HG02870 (cell line): Measurements from ENCODE around the gene BTBD9.

ENCODE experiments used
- ATAC-seq: cut with Tn5 transposase; IDR thresholded peaks from one replicate; pipeline ENCODE4 v1.9.1; 2021; ENCODE audit warnings: mild to moderate bottlenecking, moderate library complexity; ENCODE audit not compliant: unreplicated experiment

Gene BTBD9

GRCh38 chr6:38566295-38567030 is 73.3 kb downstream of the BTBD9 start:
- ATAC-seq: no peak

DNA sequence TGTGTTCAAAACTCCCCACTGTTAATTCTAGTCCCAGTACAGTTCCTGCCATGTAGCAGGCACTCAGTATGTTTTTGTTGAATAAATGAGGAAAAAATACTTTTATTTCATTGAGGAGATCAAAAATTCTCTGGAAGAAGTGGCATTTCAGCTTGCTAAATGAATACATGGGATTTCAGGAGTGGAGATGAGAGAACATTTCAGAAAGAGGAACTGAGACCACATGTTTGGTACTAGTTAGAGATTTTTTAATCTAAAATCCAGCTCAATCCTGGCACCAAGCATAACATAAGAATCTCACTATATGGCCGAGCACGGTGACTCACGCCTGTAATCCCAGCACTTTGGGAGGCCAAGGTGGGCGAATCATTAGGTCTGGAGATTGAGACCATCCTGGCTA is 75.4 kb downstream of the BTBD9 start:
- ATAC-seq: no peak

GRCh38 chr6:38555606-38556005 is 84.1 kb downstream of the BTBD9 start:
- no peak for ATAC-seq

DNA sequence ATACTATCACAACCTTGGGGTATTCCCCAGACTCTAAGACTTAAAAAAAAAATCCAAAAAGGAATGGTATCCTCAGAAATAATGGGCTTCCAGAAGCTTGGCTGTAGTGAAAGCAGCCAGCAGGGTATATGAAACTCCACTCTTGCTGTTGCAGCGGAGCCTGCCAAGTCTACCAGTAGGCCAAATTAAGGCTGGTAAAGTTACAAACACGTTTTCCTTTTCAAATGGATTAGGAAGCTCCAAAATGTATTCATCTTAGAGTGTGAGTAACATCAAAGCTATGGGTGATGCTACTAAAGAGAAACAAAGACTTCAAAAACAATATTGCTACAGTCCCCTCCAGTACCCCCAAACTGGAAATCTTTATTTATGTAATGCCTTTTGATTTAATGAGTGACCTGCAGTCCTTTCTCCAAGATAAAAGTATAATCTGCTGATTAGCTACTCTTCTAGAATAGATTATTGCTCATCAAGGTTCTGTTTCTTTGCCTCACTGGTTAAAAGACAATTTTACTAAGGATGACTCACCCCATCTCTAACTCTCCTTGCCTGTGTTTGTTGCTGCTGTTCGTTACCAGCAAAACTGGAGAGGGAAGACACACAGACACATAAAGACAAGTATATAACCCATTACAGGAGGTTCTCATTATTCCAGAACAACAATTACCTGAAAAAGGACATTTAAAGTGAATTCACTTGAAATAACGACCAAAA is 84.9 kb downstream of the BTBD9 start:
- no peak for ATAC-seq

GRCh38 chr6:38554014-38554413 is 85.7 kb downstream of the BTBD9 start:
- ATAC-seq: no peak

- ATAC-seq: peak; percentile 73
Observed at GRCh38 chr6:38552121-38552520, 87.6 kb downstream of the BTBD9 start.

DNA sequence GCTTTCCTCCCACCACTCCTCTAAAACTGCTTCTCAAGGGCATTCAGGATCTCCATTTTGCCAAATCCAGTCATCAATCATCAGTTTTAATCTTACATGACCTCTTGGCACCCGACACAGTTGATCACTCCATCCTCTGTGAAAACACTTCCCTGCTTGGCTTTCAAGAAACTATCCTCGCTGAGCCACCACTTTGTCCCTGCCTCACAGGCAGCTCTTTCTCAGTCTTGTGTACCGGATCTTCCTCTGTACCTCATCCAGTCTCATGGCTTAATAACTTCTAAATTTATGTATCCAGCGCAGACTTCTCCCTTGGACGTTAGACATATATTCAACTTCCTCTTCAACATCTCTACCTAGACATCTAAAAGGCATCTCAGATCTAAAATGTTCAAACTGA is 89.9 kb downstream of the BTBD9 start:
- no peak for ATAC-seq

DNA sequence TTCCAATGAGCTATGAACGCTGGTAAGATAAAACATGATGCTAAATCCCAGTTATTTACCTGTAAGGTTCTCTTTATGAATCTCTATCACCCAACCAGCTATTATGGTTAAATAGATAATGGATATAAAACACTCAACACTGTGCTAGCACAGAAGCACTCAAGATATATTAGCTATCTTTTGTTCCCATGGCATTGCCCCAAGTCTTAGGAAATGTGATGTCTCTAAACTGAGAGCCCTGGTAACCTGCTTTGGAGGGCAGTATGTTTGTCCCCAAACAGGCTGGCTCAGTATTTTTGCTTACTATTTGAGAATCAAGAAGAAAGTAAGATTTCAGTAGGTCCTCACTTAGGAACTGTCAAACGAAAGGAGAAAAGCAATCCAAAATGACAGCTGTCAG is 90.5 kb downstream of the BTBD9 start:
- ATAC-seq: no peak

DNA sequence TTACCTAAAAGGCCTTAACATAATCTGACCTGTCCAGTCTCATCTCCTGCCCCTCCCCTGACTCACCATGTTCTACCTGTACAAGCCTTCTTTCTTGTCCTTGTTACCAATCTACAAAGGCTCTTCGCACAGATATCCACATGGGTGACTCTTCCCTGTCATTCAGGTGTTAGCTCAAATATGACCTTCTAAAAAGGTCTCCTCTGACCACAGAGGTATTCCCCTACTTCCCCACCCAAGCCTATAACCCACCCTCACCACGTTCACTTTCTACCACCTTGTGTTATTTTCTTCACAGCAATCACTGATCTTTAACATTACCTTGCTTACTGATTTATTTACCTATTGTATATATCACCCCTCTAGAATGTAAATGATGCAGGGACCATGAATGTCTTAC is 96.7 kb downstream of the BTBD9 start:
- no peak for ATAC-seq

GRCh38 chr6:38542031-38542430 is 97.7 kb downstream of the BTBD9 start:
- no peak for ATAC-seq

- ATAC-seq: no peak
Observed at GRCh38 chr6:38533064-38533463, 106.7 kb downstream of the BTBD9 start.

DNA sequence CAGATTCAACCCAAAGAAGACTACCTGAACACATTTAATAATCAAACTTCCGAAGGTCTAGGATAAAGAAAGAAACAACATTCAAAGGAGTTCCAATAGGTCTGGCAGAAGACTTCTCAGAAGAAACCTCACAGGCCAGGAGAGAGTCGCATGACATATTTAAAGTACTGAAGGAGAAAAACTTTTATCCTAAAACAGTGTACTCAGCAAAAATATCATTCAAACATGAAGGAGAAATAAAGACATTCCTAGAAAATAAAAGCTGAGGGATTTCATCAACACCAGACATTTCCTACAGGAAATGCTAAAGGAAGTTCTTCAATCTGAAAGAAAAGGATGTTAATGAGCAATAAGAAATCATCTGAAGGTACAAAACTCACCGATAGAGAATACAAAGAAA is 108.6 kb downstream of the BTBD9 start:
- ATAC-seq: no peak

GRCh38 chr6:38528196-38528965 is 111.3 kb downstream of the BTBD9 start:
- ATAC-seq: no peak

DNA sequence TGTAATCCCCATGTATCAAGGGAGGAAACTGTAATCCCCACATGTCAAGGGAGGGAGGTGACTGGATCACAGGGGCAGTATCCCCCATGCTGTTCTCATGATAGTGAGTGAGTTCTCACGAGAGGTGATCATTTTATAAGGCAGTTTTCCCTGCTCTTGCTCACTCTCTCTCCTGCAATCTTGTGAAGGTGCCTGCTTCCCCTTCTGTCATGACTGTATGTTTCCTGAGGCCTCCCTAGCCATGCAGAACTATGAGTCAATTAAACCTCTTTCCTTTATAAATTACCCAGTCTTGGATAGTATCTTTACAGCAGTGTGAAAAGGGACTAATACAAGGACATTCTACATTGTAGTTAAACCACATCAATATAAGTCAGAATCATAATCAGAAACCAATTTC is 112.4 kb downstream of the BTBD9 start:
- ATAC-seq: no peak

- no peak for ATAC-seq
Observed at GRCh38 chr6:38525888-38526287, 113.8 kb downstream of the BTBD9 start.

GRCh38 chr6:38524436-38525145 is 115.1 kb downstream of the BTBD9 start:
- no peak for ATAC-seq

DNA sequence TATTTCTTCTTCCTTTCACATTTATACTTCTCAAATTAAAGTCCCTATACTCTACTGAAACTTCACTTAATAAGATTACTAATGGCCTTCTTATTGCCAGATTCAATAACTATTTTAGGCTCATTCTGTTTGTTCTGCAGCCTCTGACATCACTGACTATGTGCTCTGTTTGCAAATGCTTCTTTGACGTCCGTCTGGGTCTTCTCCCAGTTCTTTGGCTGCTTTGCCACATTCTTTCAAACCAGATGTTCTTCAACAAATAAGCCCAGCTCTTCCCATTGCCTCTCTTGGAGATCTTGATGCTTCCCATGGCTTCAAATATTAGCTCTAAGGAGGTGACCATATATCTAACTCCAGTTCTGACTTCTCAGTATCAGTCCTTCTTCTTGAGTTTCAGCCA is 117.4 kb downstream of the BTBD9 start:
- ATAC-seq: no peak

- no peak for ATAC-seq
Observed at GRCh38 chr6:38518511-38519304, 121.0 kb downstream of the BTBD9 start.

DNA sequence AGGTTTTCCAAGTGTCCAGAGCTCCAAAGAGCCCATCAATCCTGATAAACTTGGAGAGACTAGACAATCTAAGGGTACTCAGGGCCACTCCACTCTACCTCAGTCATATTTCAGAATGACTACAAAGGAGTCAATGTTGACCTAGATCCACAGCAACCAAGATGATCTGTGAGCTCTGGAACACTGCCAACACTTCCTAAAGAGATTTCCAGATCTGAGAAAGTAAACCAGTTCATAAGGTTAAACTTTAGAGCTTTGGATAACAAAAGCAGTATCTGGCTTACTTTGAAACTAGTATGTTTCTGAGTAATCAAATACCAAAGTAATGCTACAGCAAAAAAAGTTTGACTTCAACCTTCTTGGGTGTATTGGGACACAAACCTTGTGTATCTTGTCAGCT is 122.7 kb downstream of the BTBD9 start:
- no peak for ATAC-seq

GRCh38 chr6:38514399-38514798 is 125.3 kb downstream of the BTBD9 start:
- no peak for ATAC-seq
